Caco-2 (cell line): ENCODE data around the gene BLVRA. TPM values are rescaled to one million over a fixed set of nuclear protein-coding genes. Genes with fewer than 3 reads are reported as not detected.

Experiments
- BruUV-seq: library from RNA; stranded (reverse); fragments of 400-500 nt; replicated peaks from 2 replicates; lab custom pipeline; 2021; lab: Mats Ljungman, UMichigan
- CTCF ChIA-PET: fragments of 300-600 bp; sonication (Branson Sonifier 250); formaldehyde crosslinking; loops from one replicate; lab custom pipeline; 2022; ENCODE audit warnings: antibody characterized with exemption; lab: Charles Lee
- POLR2A ChIA-PET: fragments of 300-600 bp; sonication (Branson Sonifier 250); formaldehyde crosslinking; loops from one replicate; lab custom pipeline; 2022; ENCODE audit warnings: antibody characterized with exemption; lab: Charles Lee
- DNase-seq, 2 experiments: peaks; one replicate each; pipeline versions ENCODE4 v3.0.0 to v3.0.0-alpha.2; 2020 to 2022
- H3K27me3 ChIP-seq: replicated peaks from 2 replicates; pipeline ENCODE4 v1.6.0; 2011; ENCODE audit warnings: low read length; ENCODE audit not compliant: control insufficient read depth, insufficient read depth
- H3K36me3 ChIP-seq: 2 replicates; pipeline ENCODE4 v1.5.1; 2011; ENCODE audit warnings: low read length; ENCODE audit not compliant: control insufficient read depth, insufficient read depth
- H3K4me1 ChIP-seq: fragments of 250-450 bp; sonication (Bioruptor Pico); 2 replicates; pipeline ENCODE4 v1.5.1; 2020; ENCODE audit warnings: mild to moderate bottlenecking
- H3K4me3 ChIP-seq: 2 replicates; pipeline ENCODE4 v1.5.1; 2011; ENCODE audit warnings: low read depth, mild to moderate bottlenecking, control low read depth, low read length
- H3K9me3 ChIP-seq: fragments of 250-450 bp; sonication (Bioruptor Pico); 2 replicates; pipeline ENCODE4 v1.5.1; 2020; ENCODE audit warnings: mild to moderate bottlenecking, moderate library complexity
- H3K27ac Mint-ChIP-seq: one replicate; pipeline ENCODE4 v1.8.0; 2022; ENCODE audit warnings: mixed read lengths; ENCODE audit not compliant: unreplicated experiment
- H3K27me3 Mint-ChIP-seq: one replicate; pipeline ENCODE4 v1.8.0; 2022; ENCODE audit warnings: mixed read lengths; ENCODE audit not compliant: insufficient read depth, unreplicated experiment
- H3K36me3 Mint-ChIP-seq: one replicate; pipeline ENCODE4 v1.8.0; 2022; ENCODE audit warnings: mild to moderate bottlenecking, mixed read lengths; ENCODE audit not compliant: insufficient read depth, unreplicated experiment
- H3K4me1 Mint-ChIP-seq: one replicate; pipeline ENCODE4 v1.8.0; 2022; ENCODE audit warnings: low read depth, mixed read lengths; ENCODE audit not compliant: unreplicated experiment
- H3K4me3 Mint-ChIP-seq: one replicate; pipeline ENCODE4 v1.8.0; 2022; ENCODE audit warnings: mild to moderate bottlenecking, moderate library complexity, mixed read lengths; ENCODE audit not compliant: unreplicated experiment
- H3K9me3 Mint-ChIP-seq: one replicate; pipeline ENCODE4 v1.8.0; 2022; ENCODE audit warnings: mixed read lengths; ENCODE audit not compliant: unreplicated experiment
- CTCF ChIP-seq, 2 experiments: fragments of 200-600 bp in 1 of 2; IDR thresholded peaks; 1 replicate in 1 of 2; 2 replicates in 1 of 2; pipeline versions ENCODE4 v1.5.1 to v1.8.0; 2011 to 2022; ENCODE audit warnings: antibody characterized with exemption in 1 of 2, control low read depth in 1 of 2, inconsistent platforms in 1 of 2, low read depth in 1 of 2, low read length in 1 of 2, mild to moderate bottlenecking in 1 of 2, moderate library complexity in 1 of 2; ENCODE audit not compliant: insufficient read depth in 1 of 2, severe bottlenecking in 1 of 2, unreplicated experiment in 1 of 2
- intact Hi-C: fragments of 100-400 bp; cut with micrococcal nuclease; formaldehyde crosslinking; loops from one replicate; pipeline ENCODE4 v1.10.0; 2022; ENCODE audit not compliant: unreplicated experiment
- total RNA-seq: library from RNA; stranded (reverse); gene quantifications from 2 replicates; pipeline ENCODE4 v1.2.3, GENCODE V29; 2022

Gene BLVRA
- total RNA-seq, 1 experiment from 2014 or later: 27.9 TPM

GRCh38 chr7:43838201-43838658, 79.8 kb downstream of the BLVRA start:
- ChIA-PET CTCF (interaction anchor here (1.0 to 2.2 kb wide), 7 partner anchors 10 to 382 kb away, joined by 3 to 27 read pairs (median 4); partner anchors contain the start of genes COA1 and STK17A), POLR2A (interaction anchor here (0.7 kb wide), 1 partner anchor 256 kb away, joined by 3 read pairs; the partner anchor contains the start of gene STK17A)
- no TSS peak for BruUV-seq
- DNase-seq: no peak
- no peaks in the 10 kb centered on the region for H3K9me3 ChIP-seq
- no peaks in the 10 kb centered on the region for H3K36me3 Mint-ChIP-seq
- no peak overlapping the region for H3K4me3 ChIP-seq
- no peaks in the 10 kb centered on the region for H3K36me3 ChIP-seq
- H3K9me3 Mint-ChIP-seq: no peaks in the 10 kb centered on the region
- peak overlapping the region; percentile 48 for H3K27ac Mint-ChIP-seq
- 0 out of 2 replicates have a peak, but pooled peaks cover 3% of the 10 kb centered on the region for H3K4me1 ChIP-seq
- intact Hi-C loops: loop anchor here (2.0 to 10.0 kb wide), 5 partner anchors 109 to 897 kb away; partner anchors contain the start of genes COA1 and STK17A
- no peak for TF ChIP-seq CTCF (IDR thresholded peaks at IDR 0.05; ENCODE audit: insufficient read depth in 1 of 2, low read depth in 1 of 2, low read length in 1 of 2, severe bottlenecking in 1 of 2, unreplicated experiment in 1 of 2)
- no peaks in the 10 kb centered on the region for H3K4me1 Mint-ChIP-seq
- H3K27me3 Mint-ChIP-seq: no peaks in the 10 kb centered on the region
- peak overlapping the region; percentile 58 for H3K4me3 Mint-ChIP-seq
- no peaks in the 10 kb centered on the region for H3K27me3 ChIP-seq

- DNase-seq: no peak
- no TSS peak for BruUV-seq
- CTCF ChIA-PET: interaction anchor here (1.8 kb wide), 1 partner anchor 261 kb away, joined by 7 read pairs; the partner anchor contains the start of gene STK17A
- POLR2A ChIA-PET: no interaction called here
- Histone ChIP-seq H3K36me3 (no peaks in the 10 kb centered on the region), H3K27me3 (no peaks in the 10 kb centered on the region), H3K4me1 (no peaks in the 10 kb centered on the region), H3K4me3 (no peak overlapping the region), H3K9me3 (no peaks in the 10 kb centered on the region)
- Mint-ChIP-seq H3K4me1 (no peaks in the 10 kb centered on the region), H3K27me3 (no peaks in the 10 kb centered on the region), H3K36me3 (no peaks in the 10 kb centered on the region), H3K9me3 (no peaks in the 10 kb centered on the region), H3K4me3 (no peak overlapping the region), H3K27ac (no peak overlapping the region)
- intact Hi-C loops: no loop called here
- no peak for TF ChIP-seq CTCF (IDR thresholded peaks at IDR 0.05; ENCODE audit: insufficient read depth in 1 of 2, low read depth in 1 of 2, low read length in 1 of 2, severe bottlenecking in 1 of 2, unreplicated experiment in 1 of 2)
Observed at GRCh38 chr7:43843296-43843695, 84.8 kb downstream of the BLVRA start.

GRCh38 chr7:43844257-43844656, 85.8 kb downstream of the BLVRA start:
- no peak for DNase-seq
- Mint-ChIP-seq H3K4me1 (no peaks in the 10 kb centered on the region), H3K27me3 (no peaks in the 10 kb centered on the region), H3K27ac (no peak overlapping the region), H3K9me3 (no peaks in the 10 kb centered on the region), H3K36me3 (no peaks in the 10 kb centered on the region), H3K4me3 (no peak overlapping the region)
- intact Hi-C loops: no loop called here
- H3K27me3 ChIP-seq: no peaks in the 10 kb centered on the region
- CTCF ChIA-PET: no interaction called here
- no peaks in the 10 kb centered on the region for H3K9me3 ChIP-seq
- TF ChIP-seq CTCF (IDR thresholded peaks at IDR 0.05; ENCODE audit: insufficient read depth in 1 of 2, low read depth in 1 of 2, low read length in 1 of 2, severe bottlenecking in 1 of 2, unreplicated experiment in 1 of 2): no peak
- POLR2A ChIA-PET: interaction anchor here (0.6 kb wide), 1 partner anchor 262 kb away, joined by 3 read pairs; the partner anchor contains the start of gene STK17A
- H3K4me3 ChIP-seq: no peak overlapping the region
- H3K4me1 ChIP-seq: no peaks in the 10 kb centered on the region
- H3K36me3 ChIP-seq: no peaks in the 10 kb centered on the region
- no TSS peak for BruUV-seq
